Pancreas (tissue), 10 donors: Measurements from ENCODE around the gene FOXO6. TPM values are rescaled to one million over a fixed set of nuclear protein-coding genes. Genes with fewer than 3 reads are reported as not detected.

ENCODE experiments used
- ATAC-seq, 4 donors: fragments of 200-7000 bp; cut with Tn5 transposase; one replicate each; pipeline versions ENCODE4 v1.8.0 to v1.9.1; 2020; ENCODE audit warnings: mild to moderate bottlenecking in 4 of 4, moderate library complexity in 4 of 4
- DNase-seq, 6 donors: peaks; one replicate each; pipeline ENCODE4 v3.0.0-alpha.2; 2020
- FAIRE-seq: peaks from 2 replicates; lab custom pipeline; 2012; peaks lifted over from hg19 to GRCh38; lab: Jason Lieb, UNC
- H3K27ac ChIP-seq, 4 donors: fragments of 200-600 bp; sonication (generic); 1 replicate in 3 of 4; 2 replicates in 1 of 4; pipeline versions ENCODE4 v1.5.0 to v1.8.0; 2020
- H3K27me3 ChIP-seq, 4 donors: fragments of 200-600 bp; one replicate each; pipeline ENCODE4 v1.8.0; 2021
- H3K36me3 ChIP-seq, 3 donors: fragments of 200-600 bp; sonication (generic) in 1 of 3; one replicate each; pipeline versions ENCODE4 v1.5.0 to v1.8.0; 2020 to 2021
- H3K4me1 ChIP-seq, 3 donors: fragments of 200-600 bp; one replicate each; pipeline ENCODE4 v1.8.0; 2021
- H3K4me3 ChIP-seq, 4 donors: fragments of 200-600 bp; sonication (generic) in 2 of 4; one replicate each; pipeline versions ENCODE4 v1.5.0 to v1.8.0; 2020 to 2021
- H3K9me3 ChIP-seq, 4 donors: fragments of 200-600 bp; one replicate each; pipeline ENCODE4 v1.8.0; 2021
- WGBS, 2 donors: extraction: QIAGEN DNeasy Blood & Tissue Kit; methylation state at CpG; one replicate each; pipeline ENCODE4 v1.1.7; 2013; 5-methylcytosine and 5-hydroxymethylcytosine counted together
- intact Hi-C, 3 donors: fragments of 100-400 bp; cut with DNase I; formaldehyde crosslinking; loops; one replicate each; pipeline versions ENCODE4 v1.11.1 to v1.14.2; 2022
- polyA plus RNA-seq, 2 donors: library from polyadenylated mRNA; stranded (reverse); fragments of 200-250 nt; gene quantifications; one replicate each; pipeline ENCODE4 v1.2.3, GENCODE V29; 2013
- total RNA-seq, 6 donors: library from RNA; stranded (reverse); fragmentation: NEBNext Ultra II Directional in 4 of 6; extraction: Animal tissue kit (Norgen Biotek cat#: 25700) in 4 of 6; gene quantifications; one replicate each; pipeline versions ENCODE4 v1.2.1 to v1.2.4, GENCODE V29; 2021 to 2023
- TF ChIP-seq, protein P1 (sequence below), 4 donors: fragments of 200-600 bp; sonication (generic) in 3 of 4; IDR thresholded peaks; one replicate each; pipeline versions ENCODE4 v1.5.0 to v1.8.0; 2021; ENCODE audit warnings: antibody characterized with exemption in 4 of 4
- donor health status: healthy with polysubstance abuse.
- donor health status: DM: no; HTN: no; CAD: no; lungs with moderate emphysema.
- donor health status: DM: no; HTN: no; CAD: no.
- donor health status: control.
- donor health status: control.
- donor health status: Bipolar disorder and iron deficiency.
- donor health status: DM: yes; HTN: yes; CAD: no.
- donor health status: DM: no; HTN: no; CAD: no.
- donor health status: DM: no; HTN: no; CAD: no.
- donor health status: DM: yes; HTN: yes; CAD: no.

FOXO6 gene
- total and polyA plus RNA-seq, 8 donors, result 0.79 to 2.0 (median 1.2) TPM

DNA sequence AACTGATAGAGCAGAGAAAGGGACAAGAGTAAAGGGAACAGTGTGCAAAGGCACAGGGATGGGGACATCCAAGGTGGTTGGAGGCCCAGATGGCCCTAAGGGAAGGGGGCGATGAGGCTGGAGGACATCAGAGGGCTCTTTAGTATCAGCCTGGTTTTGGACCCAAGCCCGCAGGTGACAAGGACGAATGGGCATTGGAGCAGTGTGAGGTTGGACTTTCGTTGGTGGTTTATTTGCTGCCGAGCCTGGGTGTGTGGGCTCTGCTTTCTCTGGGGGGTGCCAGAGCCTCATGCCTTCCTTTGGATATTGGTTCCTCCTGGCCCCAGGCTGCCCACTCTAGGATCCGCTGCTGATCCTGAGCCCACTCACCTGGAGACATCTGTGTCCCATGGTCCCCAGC lies 12.1 kb downstream of the FOXO6 start:
- Histone ChIP-seq H3K36me3 (no peaks in the 10 kb centered on the region), H3K27ac (no peak overlapping the region), H3K4me3 (no peak overlapping the region), H3K27me3 (no peaks in the 10 kb centered on the region), H3K9me3 (no peaks in the 10 kb centered on the region), H3K4me1 (peaks cover 10 to 13% (median 12%) of the 10 kb centered on the region in 3 donors)
- WGBS, 2 donors, result 59 to 66% methylated on average over 6 of the region's 6 CpGs
- intact Hi-C loops, result no loop called here
- FAIRE-seq (no peak), DNase-seq (no peak), ATAC-seq (no peak)
- TF ChIP-seq, protein P1, sequence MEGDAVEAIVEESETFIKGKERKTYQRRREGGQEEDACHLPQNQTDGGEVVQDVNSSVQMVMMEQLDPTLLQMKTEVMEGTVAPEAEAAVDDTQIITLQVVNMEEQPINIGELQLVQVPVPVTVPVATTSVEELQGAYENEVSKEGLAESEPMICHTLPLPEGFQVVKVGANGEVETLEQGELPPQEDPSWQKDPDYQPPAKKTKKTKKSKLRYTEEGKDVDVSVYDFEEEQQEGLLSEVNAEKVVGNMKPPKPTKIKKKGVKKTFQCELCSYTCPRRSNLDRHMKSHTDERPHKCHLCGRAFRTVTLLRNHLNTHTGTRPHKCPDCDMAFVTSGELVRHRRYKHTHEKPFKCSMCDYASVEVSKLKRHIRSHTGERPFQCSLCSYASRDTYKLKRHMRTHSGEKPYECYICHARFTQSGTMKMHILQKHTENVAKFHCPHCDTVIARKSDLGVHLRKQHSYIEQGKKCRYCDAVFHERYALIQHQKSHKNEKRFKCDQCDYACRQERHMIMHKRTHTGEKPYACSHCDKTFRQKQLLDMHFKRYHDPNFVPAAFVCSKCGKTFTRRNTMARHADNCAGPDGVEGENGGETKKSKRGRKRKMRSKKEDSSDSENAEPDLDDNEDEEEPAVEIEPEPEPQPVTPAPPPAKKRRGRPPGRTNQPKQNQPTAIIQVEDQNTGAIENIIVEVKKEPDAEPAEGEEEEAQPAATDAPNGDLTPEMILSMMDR (IDR thresholded peaks at IDR 0.05), result no peak

GRCh38 chr1:41374711-41375110 lies 13.5 kb downstream of the FOXO6 start:
- 65 to 80% methylated on average over 6 of the region's 6 CpGs for WGBS, 2 donors
- H3K27ac ChIP-seq, result no peak overlapping the region
- no peak for DNase-seq
- intact Hi-C loops, result no loop called here
- no peak overlapping the region for H3K4me3 ChIP-seq
- TF ChIP-seq, protein P1 (IDR thresholded peaks at IDR 0.05), result no peak
- H3K9me3 ChIP-seq, result no peaks in the 10 kb centered on the region
- FAIRE-seq, result no peak
- H3K27me3 ChIP-seq, result no peaks in the 10 kb centered on the region
- H3K4me1 ChIP-seq, result peaks cover 10 to 13% (median 12%) of the 10 kb centered on the region in 3 donors
- ATAC-seq, result no peak
- H3K36me3 ChIP-seq, result no peaks in the 10 kb centered on the region

GRCh38 chr1:41377397-41377796 lies 16.2 kb downstream of the FOXO6 start:
- TF ChIP-seq, protein P1 (IDR thresholded peaks at IDR 0.05), result no peak
- intact Hi-C loops, result no loop called here
- no peak overlapping the region for H3K27ac ChIP-seq
- H3K9me3 ChIP-seq, result no peaks in the 10 kb centered on the region
- H3K27me3 ChIP-seq, result no peaks in the 10 kb centered on the region
- no peak for FAIRE-seq
- no peak for ATAC-seq
- no peak overlapping the region for H3K4me3 ChIP-seq
- 83 to 96% methylated on average over 4 of the region's 4 CpGs for WGBS, 2 donors
- H3K4me1 ChIP-seq, result peaks cover 0 to 9% (median 1%) of the 10 kb centered on the region in 3 donors
- DNase-seq, result no peak
- H3K36me3 ChIP-seq, result no peaks in the 10 kb centered on the region

- H3K9me3 ChIP-seq, result no peaks in the 10 kb centered on the region
- H3K4me3 ChIP-seq, result no peak overlapping the region
- DNase-seq (no peak), FAIRE-seq (no peak), ATAC-seq (no peak)
- no peak overlapping the region for H3K27ac ChIP-seq
- WGBS, 2 donors, result 86 to 89% methylated on average over 4 of the region's 4 CpGs
- peaks cover 0 to 6% (median 0%) of the 10 kb centered on the region in 3 donors for H3K4me1 ChIP-seq
- no peaks in the 10 kb centered on the region for H3K36me3 ChIP-seq
- H3K27me3 ChIP-seq, result no peaks in the 10 kb centered on the region
- TF ChIP-seq, protein P1 (IDR thresholded peaks at IDR 0.05), result no peak
- intact Hi-C loops, result no loop called here
Observed at GRCh38 chr1:41378222-41378621, 17.0 kb downstream of the FOXO6 start.

DNA sequence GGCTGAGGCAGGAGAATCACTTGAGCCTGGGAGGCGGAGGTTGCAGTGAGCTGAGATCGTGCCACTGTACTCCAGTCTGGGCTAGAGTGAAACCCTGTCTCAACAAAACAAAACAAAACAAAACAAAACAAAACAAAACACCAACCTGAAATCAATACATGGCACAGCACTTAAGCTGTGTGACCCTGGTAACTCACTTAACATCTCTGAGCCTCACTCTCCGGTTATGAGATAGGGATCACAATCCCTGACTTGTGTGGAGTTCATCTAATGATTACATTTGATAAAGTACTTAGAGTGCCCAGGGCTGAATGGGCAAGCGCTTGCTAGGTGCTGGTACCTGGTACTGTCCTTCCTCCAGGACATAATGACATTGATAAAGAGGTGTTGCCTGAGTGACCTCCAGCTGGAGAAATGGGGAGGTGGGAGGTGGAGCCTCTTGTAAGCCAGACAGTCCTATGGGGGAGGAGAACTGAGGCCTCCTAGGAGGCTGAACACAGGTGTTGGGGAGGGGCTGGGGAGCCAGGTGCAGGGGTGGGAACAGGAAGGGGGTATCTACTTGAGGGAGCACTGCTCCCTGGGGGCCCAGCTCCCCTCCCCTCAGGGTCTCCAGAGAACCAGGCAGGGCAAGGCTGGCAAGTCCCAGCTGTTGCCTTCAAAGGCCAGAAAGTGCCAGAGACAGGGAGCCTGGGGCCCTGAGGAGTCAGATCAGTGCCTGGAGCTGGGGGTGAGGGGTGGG lies 17.9 kb downstream of the FOXO6 start:
- ATAC-seq (no peak), DNase-seq (no peak), FAIRE-seq (no peak)
- no peak overlapping the region for H3K27ac ChIP-seq
- H3K4me3 ChIP-seq, result no peak overlapping the region
- no peaks in the 10 kb centered on the region for H3K9me3 ChIP-seq
- H3K4me1 ChIP-seq, result peaks cover 0 to 6% (median 0%) of the 10 kb centered on the region in 3 donors
- intact Hi-C loops, result no loop called here
- H3K27me3 ChIP-seq, result no peaks in the 10 kb centered on the region
- TF ChIP-seq, protein P1 (IDR thresholded peaks at IDR 0.05), result no peak
- no peaks in the 10 kb centered on the region for H3K36me3 ChIP-seq
- WGBS, 2 donors, result 79 to 81% methylated on average over 4 of the region's 4 CpGs
